ENCODE results near the gene ARMC5.

- TF ChIP-seq EZH2phosphoT487 (IDR thresholded peaks at IDR 0.05; ENCODE audit: insufficient read depth, low read depth) (no peak), EZH2 (IDR thresholded peaks at IDR 0.05; ENCODE audit: insufficient read depth, poor library complexity, severe bottlenecking) (no peak)
These were observed 2.9 kb downstream of the ARMC5 start for GRCh38 chr16:31461921-31462804.
